ENCODE measurements around the gene GRAMD4. TPM values are rescaled to one million over a fixed set of nuclear protein-coding genes. Genes with fewer than 3 reads are reported as not detected.

Gene GRAMD4
- total RNA-seq, 1 donor from 2014 or later: 87.1 TPM

- Mint-ChIP-seq H3K4me3 (no peak overlapping the region), H3K27ac (no peak overlapping the region), H3K27me3 (ENCODE audit: insufficient read depth) (no peaks in the 10 kb centered on the region), H3K4me1 (ENCODE audit: low read depth) (no peaks in the 10 kb centered on the region), H3K9me3 (no peaks in the 10 kb centered on the region), H3K36me3 (ENCODE audit: low read depth) (no peaks in the 10 kb centered on the region)
- intact Hi-C loops (cut with micrococcal nuclease): no loop called here
- DNase-seq (ENCODE audit: low spot score): no peak
These were observed 1.9 kb downstream of the GRAMD4 start for GRCh38 chr22:46622081-46622521.

GRCh38 chr22:46625113-46625842, 5.1 kb downstream of the GRAMD4 start:
- no peaks in the 10 kb centered on the region for H3K36me3 Mint-ChIP-seq (ENCODE audit: low read depth)
- no peaks in the 10 kb centered on the region for H3K4me1 Mint-ChIP-seq (ENCODE audit: low read depth)
- no peak overlapping the region for H3K4me3 Mint-ChIP-seq
- no peaks in the 10 kb centered on the region for H3K9me3 Mint-ChIP-seq
- intact Hi-C loops (cut with micrococcal nuclease): no loop called here
- H3K27ac Mint-ChIP-seq: no peak overlapping the region
- DNase-seq (ENCODE audit: low spot score): no peak
- H3K27me3 Mint-ChIP-seq (ENCODE audit: insufficient read depth): no peaks in the 10 kb centered on the region

- DNase-seq (ENCODE audit: low spot score): no peak
- intact Hi-C loops (cut with micrococcal nuclease): no loop called here
- H3K4me1 Mint-ChIP-seq (ENCODE audit: low read depth): no peaks in the 10 kb centered on the region
- H3K36me3 Mint-ChIP-seq (ENCODE audit: low read depth): no peaks in the 10 kb centered on the region
- no peaks in the 10 kb centered on the region for H3K9me3 Mint-ChIP-seq
- no peaks in the 10 kb centered on the region for H3K27me3 Mint-ChIP-seq (ENCODE audit: insufficient read depth)
- no peak overlapping the region for H3K4me3 Mint-ChIP-seq
- no peak overlapping the region for H3K27ac Mint-ChIP-seq
These were observed 5.7 kb downstream of the GRAMD4 start for GRCh38 chr22:46625843-46626349.

GRCh38 chr22:46626356-46626755, 6.2 kb downstream of the GRAMD4 start:
- Mint-ChIP-seq H3K27me3 (ENCODE audit: insufficient read depth) (no peaks in the 10 kb centered on the region), H3K4me3 (no peak overlapping the region), H3K27ac (no peak overlapping the region), H3K36me3 (ENCODE audit: low read depth) (no peaks in the 10 kb centered on the region), H3K4me1 (ENCODE audit: low read depth) (no peaks in the 10 kb centered on the region), H3K9me3 (no peaks in the 10 kb centered on the region)
- intact Hi-C loops (cut with micrococcal nuclease): no loop called here
- no peak for DNase-seq (ENCODE audit: low spot score)

GRCh38 chr22:46626911-46627805, 7.0 kb downstream of the GRAMD4 start:
- no peak for DNase-seq (ENCODE audit: low spot score)
- Mint-ChIP-seq H3K27ac (no peak overlapping the region), H3K9me3 (no peaks in the 10 kb centered on the region), H3K4me1 (ENCODE audit: low read depth) (no peaks in the 10 kb centered on the region), H3K36me3 (ENCODE audit: low read depth) (no peaks in the 10 kb centered on the region), H3K27me3 (ENCODE audit: insufficient read depth) (no peaks in the 10 kb centered on the region), H3K4me3 (no peak overlapping the region)
- intact Hi-C loops (cut with micrococcal nuclease): no loop called here

GRCh38 chr22:46627806-46628482, 7.8 kb downstream of the GRAMD4 start:
- intact Hi-C loops (cut with micrococcal nuclease): no loop called here
- DNase-seq (ENCODE audit: low spot score): no peak
- Mint-ChIP-seq H3K27ac (no peak overlapping the region), H3K4me3 (no peak overlapping the region), H3K27me3 (ENCODE audit: insufficient read depth) (no peaks in the 10 kb centered on the region), H3K4me1 (ENCODE audit: low read depth) (no peaks in the 10 kb centered on the region), H3K9me3 (no peaks in the 10 kb centered on the region), H3K36me3 (ENCODE audit: low read depth) (no peaks in the 10 kb centered on the region)

GRCh38 chr22:46628756-46629155, 8.6 kb downstream of the GRAMD4 start:
- H3K4me3 Mint-ChIP-seq: no peak overlapping the region
- no peak overlapping the region for H3K27ac Mint-ChIP-seq
- no peak for DNase-seq (ENCODE audit: low spot score)
- no peaks in the 10 kb centered on the region for H3K4me1 Mint-ChIP-seq (ENCODE audit: low read depth)
- no peaks in the 10 kb centered on the region for H3K36me3 Mint-ChIP-seq (ENCODE audit: low read depth)
- H3K27me3 Mint-ChIP-seq (ENCODE audit: insufficient read depth): no peaks in the 10 kb centered on the region
- intact Hi-C loops (cut with micrococcal nuclease): no loop called here
- H3K9me3 Mint-ChIP-seq: no peaks in the 10 kb centered on the region

GRCh38 chr22:46629291-46629690, 9.1 kb downstream of the GRAMD4 start:
- no peaks in the 10 kb centered on the region for H3K4me1 Mint-ChIP-seq (ENCODE audit: low read depth)
- no peak for DNase-seq (ENCODE audit: low spot score)
- H3K27ac Mint-ChIP-seq: no peak overlapping the region
- no peaks in the 10 kb centered on the region for H3K36me3 Mint-ChIP-seq (ENCODE audit: low read depth)
- no peaks in the 10 kb centered on the region for H3K27me3 Mint-ChIP-seq (ENCODE audit: insufficient read depth)
- H3K4me3 Mint-ChIP-seq: no peak overlapping the region
- no peaks in the 10 kb centered on the region for H3K9me3 Mint-ChIP-seq
- intact Hi-C loops (cut with micrococcal nuclease): no loop called here

GRCh38 chr22:46631113-46631512, 10.9 kb downstream of the GRAMD4 start:
- Mint-ChIP-seq H3K9me3 (no peaks in the 10 kb centered on the region), H3K27me3 (ENCODE audit: insufficient read depth) (no peaks in the 10 kb centered on the region), H3K4me1 (ENCODE audit: low read depth) (no peaks in the 10 kb centered on the region), H3K36me3 (ENCODE audit: low read depth) (no peaks in the 10 kb centered on the region), H3K4me3 (no peak overlapping the region), H3K27ac (no peak overlapping the region)
- intact Hi-C loops (cut with micrococcal nuclease): no loop called here
- DNase-seq (ENCODE audit: low spot score): no peak

GRCh38 chr22:46632646-46633249, 12.6 kb downstream of the GRAMD4 start:
- Mint-ChIP-seq H3K4me3 (no peak overlapping the region), H3K27ac (no peak overlapping the region)
- intact Hi-C loops (cut with micrococcal nuclease): no loop called here

GRCh38 chr22:46633334-46633890, 13.2 kb downstream of the GRAMD4 start:
- DNase-seq (ENCODE audit: low spot score): no peak
- H3K27ac Mint-ChIP-seq: no peak overlapping the region

More at GRCh38 chr22:46632646-46633249, 12.6 kb downstream of the GRAMD4 start:
- Mint-ChIP-seq H3K36me3 (ENCODE audit: low read depth) (no peaks in the 10 kb centered on the region), H3K27me3 (ENCODE audit: insufficient read depth) (no peaks in the 10 kb centered on the region), H3K4me1 (ENCODE audit: low read depth) (no peaks in the 10 kb centered on the region), H3K9me3 (no peaks in the 10 kb centered on the region)
- no peak for DNase-seq (ENCODE audit: low spot score)

GRCh38 chr22:46634011-46634699, 14.0 kb downstream of the GRAMD4 start:
- intact Hi-C loops (cut with micrococcal nuclease): no loop called here
- peaks cover 3% of the 10 kb centered on the region for H3K36me3 Mint-ChIP-seq (ENCODE audit: low read depth)

More at GRCh38 chr22:46633334-46633890, 13.2 kb downstream of the GRAMD4 start:
- H3K36me3 Mint-ChIP-seq (ENCODE audit: low read depth): no peaks in the 10 kb centered on the region
- no peaks in the 10 kb centered on the region for H3K27me3 Mint-ChIP-seq (ENCODE audit: insufficient read depth)
- H3K4me1 Mint-ChIP-seq (ENCODE audit: low read depth): no peaks in the 10 kb centered on the region
- no peaks in the 10 kb centered on the region for H3K9me3 Mint-ChIP-seq
- intact Hi-C loops (cut with micrococcal nuclease): no loop called here
- H3K4me3 Mint-ChIP-seq: no peak overlapping the region

More at GRCh38 chr22:46634011-46634699, 14.0 kb downstream of the GRAMD4 start:
- no peak overlapping the region for H3K27ac Mint-ChIP-seq
- no peak overlapping the region for H3K4me3 Mint-ChIP-seq
- DNase-seq (ENCODE audit: low spot score): no peak
- no peaks in the 10 kb centered on the region for H3K27me3 Mint-ChIP-seq (ENCODE audit: insufficient read depth)
- H3K9me3 Mint-ChIP-seq: no peaks in the 10 kb centered on the region
- no peaks in the 10 kb centered on the region for H3K4me1 Mint-ChIP-seq (ENCODE audit: low read depth)
